ENCODE results near the gene COPS7A. TPM values are rescaled to one million over a fixed set of nuclear protein-coding genes. Genes with fewer than 3 reads are reported as not detected.
"Not testable (repeated sequence)": the region's sequence is repeated elsewhere in the genome, so short reads cannot be mapped to it uniquely, and the experiment has no call there.

COPS7A gene
- total RNA-seq, 3 donors from 2014 or later (not counting 1 experiment from before 2014, with no cell fraction given) = 23.5 to 29.8 (median 28.9) TPM

- Histone ChIP-seq H3K27ac (ENCODE audit: low read length) (no peak overlapping the region), H3K4me3 (ENCODE audit: low read length) (no peak overlapping the region), H3K36me3 (ENCODE audit: control insufficient read depth, insufficient read depth, low read length) (peaks cover 30% of the 10 kb centered on the region), H3K27me3 (ENCODE audit: control insufficient read depth, insufficient read depth, low read length) (no peaks in the 10 kb centered on the region), H3K4me1 (ENCODE audit: control insufficient read depth, insufficient read depth, low read length) (no peaks in the 10 kb centered on the region), H3K9me3 (ENCODE audit: control insufficient read depth, insufficient read depth, low read length) (no peaks in the 10 kb centered on the region)
- Mint-ChIP-seq H3K27me3 (ENCODE audit: low read depth in 2 of 2) (no peaks in the 10 kb centered on the region), H3K4me3 (no peak overlapping the region), H3K9me3 (no peaks in the 10 kb centered on the region), H3K36me3 (no peaks in the 10 kb centered on the region), H3K27ac (no peak overlapping the region), H3K4me1 (peaks cover 5 to 10% of the 10 kb centered on the region in 2 donors)
- intact Hi-C loops (cut with micrococcal nuclease) = no loop called here
- TF ChIP-seq, protein P1, sequence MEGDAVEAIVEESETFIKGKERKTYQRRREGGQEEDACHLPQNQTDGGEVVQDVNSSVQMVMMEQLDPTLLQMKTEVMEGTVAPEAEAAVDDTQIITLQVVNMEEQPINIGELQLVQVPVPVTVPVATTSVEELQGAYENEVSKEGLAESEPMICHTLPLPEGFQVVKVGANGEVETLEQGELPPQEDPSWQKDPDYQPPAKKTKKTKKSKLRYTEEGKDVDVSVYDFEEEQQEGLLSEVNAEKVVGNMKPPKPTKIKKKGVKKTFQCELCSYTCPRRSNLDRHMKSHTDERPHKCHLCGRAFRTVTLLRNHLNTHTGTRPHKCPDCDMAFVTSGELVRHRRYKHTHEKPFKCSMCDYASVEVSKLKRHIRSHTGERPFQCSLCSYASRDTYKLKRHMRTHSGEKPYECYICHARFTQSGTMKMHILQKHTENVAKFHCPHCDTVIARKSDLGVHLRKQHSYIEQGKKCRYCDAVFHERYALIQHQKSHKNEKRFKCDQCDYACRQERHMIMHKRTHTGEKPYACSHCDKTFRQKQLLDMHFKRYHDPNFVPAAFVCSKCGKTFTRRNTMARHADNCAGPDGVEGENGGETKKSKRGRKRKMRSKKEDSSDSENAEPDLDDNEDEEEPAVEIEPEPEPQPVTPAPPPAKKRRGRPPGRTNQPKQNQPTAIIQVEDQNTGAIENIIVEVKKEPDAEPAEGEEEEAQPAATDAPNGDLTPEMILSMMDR (IDR thresholded peaks at IDR 0.05) = no peak
- DNase-seq (no peak), ATAC-seq (no peak)
- 89% methylated on average over 10 of the region's 10 CpGs for WGBS (ENCODE audit: insufficient coverage)
Observed at GRCh38 chr12:6734506-6735387, 10.9 kb downstream of the COPS7A start.

DNA sequence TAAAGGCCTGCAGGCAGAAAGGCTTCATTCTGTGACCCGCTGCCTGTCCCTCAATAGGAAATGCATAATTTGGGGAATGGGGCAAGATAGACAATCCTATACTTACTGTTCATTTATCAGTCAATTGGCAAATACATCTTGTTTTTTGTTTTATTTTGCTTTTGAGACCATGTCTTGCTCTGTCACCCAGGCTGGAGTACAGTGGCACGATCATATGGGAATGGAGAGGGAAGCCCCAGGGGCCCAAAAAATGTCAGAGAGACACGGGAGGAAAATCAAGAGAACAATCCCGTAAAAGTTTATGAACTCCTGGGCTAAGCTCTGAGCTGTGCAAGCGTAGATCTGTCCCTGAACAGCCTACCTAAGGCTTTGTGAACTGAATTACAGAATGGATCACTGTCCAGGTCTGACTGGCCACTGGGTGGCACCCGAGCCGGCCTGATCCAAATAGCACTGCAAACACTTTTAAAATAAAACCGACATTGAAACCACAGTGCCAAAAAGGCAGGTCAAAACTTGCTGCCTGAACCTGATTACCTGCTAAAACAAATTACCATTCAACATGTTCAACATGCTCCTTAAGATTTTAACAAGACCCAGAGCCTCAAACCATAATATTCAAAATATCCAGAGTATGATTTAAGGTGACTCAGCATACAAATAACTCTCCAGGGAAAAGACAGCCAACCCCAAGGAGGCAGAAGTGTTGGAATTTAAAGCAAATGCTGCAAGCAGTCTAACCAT is 11.8 kb downstream of the COPS7A start:
- H3K4me1 Mint-ChIP-seq = peaks cover 5 to 10% of the 10 kb centered on the region in 2 donors
- H3K4me3 Mint-ChIP-seq = no peak overlapping the region
- H3K36me3 ChIP-seq (ENCODE audit: control insufficient read depth, insufficient read depth, low read length) = peaks cover 21% of the 10 kb centered on the region
- H3K27me3 ChIP-seq (ENCODE audit: control insufficient read depth, insufficient read depth, low read length) = no peaks in the 10 kb centered on the region
- no peaks in the 10 kb centered on the region for H3K9me3 Mint-ChIP-seq
- TF ChIP-seq, protein P1 (IDR thresholded peaks at IDR 0.05) = peak; percentile 27
- H3K36me3 Mint-ChIP-seq = no peaks in the 10 kb centered on the region
- ATAC-seq (peak; percentile 70 to 78 (median 75)), DNase-seq (peak in 1 of 2 donors; percentile 60)
- no peaks in the 10 kb centered on the region for H3K4me1 ChIP-seq (ENCODE audit: control insufficient read depth, insufficient read depth, low read length)
- no peaks in the 10 kb centered on the region for H3K27me3 Mint-ChIP-seq (ENCODE audit: low read depth in 2 of 2)
- H3K9me3 ChIP-seq (ENCODE audit: control insufficient read depth, insufficient read depth, low read length) = no peaks in the 10 kb centered on the region
- H3K27ac ChIP-seq (ENCODE audit: low read length) = no peak overlapping the region
- H3K4me3 ChIP-seq (ENCODE audit: low read length) = no peak overlapping the region
- intact Hi-C loops (cut with micrococcal nuclease) = no loop called here
- H3K27ac Mint-ChIP-seq = peak overlapping the region in 1 of 2 donors; percentile 11
- 57% methylated on average over 8 of the region's 8 CpGs for WGBS (ENCODE audit: insufficient coverage)

DNA sequence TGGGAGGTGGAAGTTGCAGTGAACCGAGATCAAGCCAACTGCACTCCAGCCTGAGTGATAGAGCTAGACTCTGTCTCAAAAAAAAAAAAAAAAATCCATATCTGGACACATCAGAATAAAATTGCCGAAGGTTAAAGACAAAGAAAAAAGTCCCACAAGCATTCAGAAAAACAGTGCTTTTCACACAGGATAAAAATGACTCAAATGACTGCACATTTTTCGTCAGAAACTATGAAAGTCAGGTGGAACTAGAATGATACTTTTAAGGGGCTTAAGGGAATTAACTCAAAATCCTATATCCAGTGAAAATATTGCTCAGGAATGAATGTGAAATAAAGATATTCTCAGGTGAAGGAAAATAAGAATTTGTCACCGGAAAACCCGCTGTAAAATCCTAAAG is 12.9 kb downstream of the COPS7A start:
- Mint-ChIP-seq H3K4me3 (no peak overlapping the region), H3K4me1 (peaks cover 5 to 10% of the 10 kb centered on the region in 2 donors), H3K27me3 (ENCODE audit: low read depth in 2 of 2) (no peaks in the 10 kb centered on the region), H3K36me3 (no peaks in the 10 kb centered on the region), H3K9me3 (no peaks in the 10 kb centered on the region), H3K27ac (no peak overlapping the region)
- Histone ChIP-seq H3K4me3 (ENCODE audit: low read length) (no peak overlapping the region), H3K9me3 (ENCODE audit: control insufficient read depth, insufficient read depth, low read length) (no peaks in the 10 kb centered on the region), H3K36me3 (ENCODE audit: control insufficient read depth, insufficient read depth, low read length) (peaks cover 10% of the 10 kb centered on the region), H3K27me3 (ENCODE audit: control insufficient read depth, insufficient read depth, low read length) (no peaks in the 10 kb centered on the region), H3K4me1 (ENCODE audit: control insufficient read depth, insufficient read depth, low read length) (no peaks in the 10 kb centered on the region), H3K27ac (ENCODE audit: low read length) (no peak overlapping the region)
- ATAC-seq (no peak), DNase-seq (no peak)
- TF ChIP-seq, protein P1 (IDR thresholded peaks at IDR 0.05) = no peak
- 94% methylated on average over 3 of the region's 5 CpGs for WGBS (ENCODE audit: insufficient coverage)
- intact Hi-C loops (cut with micrococcal nuclease) = no loop called here

DNA sequence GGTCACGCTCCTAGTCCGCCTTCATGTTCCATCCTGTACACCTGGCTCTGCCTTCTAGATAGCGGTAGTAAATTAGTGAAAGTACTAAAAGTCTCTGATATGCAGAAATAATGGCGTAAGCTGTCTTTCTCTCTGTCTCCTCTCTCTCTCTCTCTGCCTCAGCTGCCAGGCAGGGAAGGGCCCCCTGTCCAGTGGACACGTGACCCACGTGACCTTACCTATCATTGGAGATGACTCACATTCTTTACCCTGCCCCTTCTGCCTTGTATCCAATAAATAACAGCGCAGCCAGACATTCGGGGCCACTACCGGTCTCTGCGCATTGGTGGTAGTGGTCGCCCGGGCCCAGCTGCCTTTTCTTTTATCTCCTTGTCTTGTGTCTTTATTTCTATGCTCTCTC is 18.2 kb downstream of the COPS7A start:
- DNase-seq; H3K27ac ChIP-seq (ENCODE audit: low read length); H3K36me3 ChIP-seq (ENCODE audit: control insufficient read depth, insufficient read depth, low read length); H3K27me3 Mint-ChIP-seq (ENCODE audit: low read depth in 2 of 2); H3K27me3 ChIP-seq (ENCODE audit: control insufficient read depth, insufficient read depth, low read length); H3K9me3 Mint-ChIP-seq; H3K4me3 Mint-ChIP-seq; H3K4me3 ChIP-seq (ENCODE audit: low read length); H3K4me1 Mint-ChIP-seq; H3K27ac Mint-ChIP-seq; H3K36me3 Mint-ChIP-seq; intact Hi-C loops (cut with micrococcal nuclease); ATAC-seq; H3K9me3 ChIP-seq (ENCODE audit: control insufficient read depth, insufficient read depth, low read length): not testable (repeated sequence)
- peaks cover 15% of the 10 kb centered on the region for H3K4me1 ChIP-seq (ENCODE audit: control insufficient read depth, insufficient read depth, low read length)
- WGBS (ENCODE audit: insufficient coverage) = 96% methylated on average over 9 of the region's 12 CpGs
